ENCODE measurements around the gene SPINK7.

Gene SPINK7

DNA sequence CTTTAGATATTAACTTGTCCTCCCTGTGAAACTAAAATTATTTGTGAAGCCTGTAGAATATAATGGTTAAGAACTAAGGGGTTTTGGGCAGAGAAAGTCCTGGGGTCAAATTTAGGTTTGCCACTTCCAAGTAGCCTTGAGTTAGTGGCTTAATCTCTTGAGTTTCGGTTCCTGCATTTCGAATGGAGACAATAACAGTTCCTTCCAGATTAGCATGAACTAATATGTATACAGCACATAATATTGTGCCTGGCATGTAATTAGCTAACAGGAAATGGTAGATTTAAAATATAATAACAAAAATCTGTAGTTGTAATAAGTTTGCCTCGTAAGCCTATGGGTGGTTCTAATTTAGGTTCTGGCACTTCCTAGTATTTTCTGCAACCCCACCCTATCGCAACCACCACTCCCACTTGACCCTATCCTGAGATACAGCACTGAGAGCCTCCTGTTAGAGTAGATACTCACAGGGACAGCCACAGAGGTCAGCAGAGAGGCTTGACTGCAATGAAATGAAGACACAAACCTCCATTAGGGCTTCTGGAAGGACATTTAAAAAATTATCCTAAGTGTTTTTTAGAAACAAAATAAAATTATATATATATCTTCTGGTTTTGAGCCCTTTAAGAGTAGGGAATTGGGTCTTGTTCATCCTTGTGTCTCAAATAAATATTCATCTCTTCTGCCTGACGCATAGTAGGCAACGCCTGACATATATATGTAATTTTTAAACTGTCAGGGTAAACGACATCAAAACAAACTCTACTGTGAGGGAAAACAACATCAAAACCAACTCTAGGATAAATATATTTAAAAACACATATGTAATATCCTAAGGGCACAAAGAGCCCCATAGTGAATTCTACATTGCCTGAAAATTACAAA is 31.6 kb downstream of the SPINK7 start:
- DNase-seq, result no peak

DNA sequence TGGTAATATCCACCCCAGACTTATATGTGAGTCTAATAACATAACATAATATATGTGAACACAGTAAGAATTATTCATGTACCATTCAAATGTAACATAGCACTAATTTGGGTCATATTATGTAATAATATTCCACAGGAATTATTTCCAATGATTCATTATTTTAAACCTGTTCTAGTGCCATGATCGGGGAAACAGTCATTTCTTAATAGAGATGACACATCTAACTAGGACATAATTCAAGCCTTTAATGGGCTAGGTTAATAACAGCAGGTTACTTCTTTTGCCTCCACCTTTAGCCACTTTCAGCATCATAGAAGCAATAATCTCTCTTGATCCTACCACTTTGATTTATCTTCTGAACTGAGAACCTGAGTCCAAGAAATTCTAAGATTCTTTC is 35.5 kb downstream of the SPINK7 start:
- DNase-seq, result no peak

DNA sequence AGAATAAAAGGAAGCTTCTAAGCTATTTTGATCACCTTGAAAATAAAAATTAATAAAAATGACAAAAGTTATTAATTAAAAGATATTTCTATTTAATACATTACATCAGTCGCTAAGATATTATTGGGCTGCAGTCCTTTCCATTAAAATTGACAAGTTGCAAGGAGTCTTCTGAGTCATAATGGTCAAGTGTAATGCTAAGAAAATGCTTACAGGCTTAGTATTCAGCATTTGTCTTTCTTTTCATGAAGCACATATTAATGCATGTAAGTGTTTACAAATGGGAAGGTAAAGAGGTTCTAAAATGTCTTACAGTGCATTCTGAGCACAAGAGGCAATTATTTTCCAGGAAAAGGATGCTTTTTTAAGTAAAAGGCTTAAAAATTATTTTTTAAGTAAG is 40.5 kb downstream of the SPINK7 start:
- DNase-seq, result no peak

DNA sequence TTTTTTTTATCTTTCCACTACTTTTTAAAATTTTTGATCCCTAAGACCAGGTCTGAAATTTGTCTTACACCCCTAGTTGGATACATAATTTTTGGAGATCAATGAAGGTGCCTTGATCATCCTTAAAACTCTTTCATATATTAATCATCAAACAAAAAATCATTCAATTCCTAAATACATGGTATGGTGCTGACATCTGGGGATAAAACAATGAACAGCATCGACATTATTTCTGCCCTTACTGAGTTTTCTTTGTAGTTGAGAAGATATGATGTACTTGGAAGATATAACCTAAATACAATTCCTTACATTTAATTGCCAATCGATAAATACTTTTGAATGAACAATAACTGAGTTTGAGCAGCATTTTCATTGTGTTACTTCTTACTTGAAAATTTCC is 41.4 kb downstream of the SPINK7 start:
- no peak for DNase-seq

DNA sequence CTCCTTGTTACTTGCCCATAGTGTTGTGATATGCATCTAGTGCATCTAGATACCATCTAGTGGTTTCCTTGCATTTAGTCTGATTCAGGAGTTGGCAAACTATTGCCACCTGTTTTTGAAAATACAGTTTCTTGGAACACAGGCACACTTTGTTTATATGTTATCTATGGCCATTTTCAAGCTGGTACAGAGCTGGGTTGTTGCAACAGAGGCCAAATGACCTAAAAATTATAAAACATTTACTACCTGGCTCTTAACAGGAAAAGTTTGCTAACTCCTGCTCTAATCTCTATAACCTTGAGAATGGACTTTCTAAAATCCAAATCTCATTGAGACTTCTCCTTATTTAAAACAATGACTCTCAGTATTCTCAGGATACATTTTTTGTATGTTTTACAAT is 52.1 kb downstream of the SPINK7 start:
- no peak for DNase-seq
